Effector memory CD8-positive, alpha-beta T cell (primary cell): ENCODE results near the gene SRPK2.
"Not testable (repeated sequence)": the region's sequence is repeated elsewhere in the genome, so short reads cannot be mapped to it uniquely, and the experiment has no call there.

ENCODE experiments used
- ATAC-seq: fragments of 150-1000 bp; cut with Tn5 transposase; replicated peaks from 2 replicates; pipeline ENCODE4 v1.10.0; 2021; ENCODE audit warnings: mild to moderate bottlenecking, moderate library complexity
- DNase-seq, 3 experiments: peaks; one replicate each; pipeline ENCODE4 v3.0.0; 2021
- H3K27ac Mint-ChIP-seq, 2 donors: one replicate each; pipeline ENCODE4 v1.8.0; 2022; ENCODE audit warnings: mild to moderate bottlenecking in 2 of 2, mixed read lengths in 2 of 2, moderate library complexity in 2 of 2
- H3K27me3 Mint-ChIP-seq, 2 donors: one replicate each; pipeline ENCODE4 v1.8.0; 2022; ENCODE audit warnings: mixed read lengths in 2 of 2
- H3K36me3 Mint-ChIP-seq: one replicate; pipeline ENCODE4 v1.8.0; 2022; ENCODE audit warnings: mild to moderate bottlenecking, moderate library complexity, mixed read lengths; ENCODE audit not compliant: insufficient read depth
- H3K4me1 Mint-ChIP-seq, 2 donors: one replicate each; pipeline ENCODE4 v1.8.0; 2022; ENCODE audit warnings: low read depth in 2 of 2, mixed read lengths in 2 of 2
- H3K4me3 Mint-ChIP-seq, 2 donors: one replicate each; pipeline ENCODE4 v1.8.0; 2022; ENCODE audit warnings: mild to moderate bottlenecking in 2 of 2, mixed read lengths in 2 of 2, moderate library complexity in 2 of 2
- H3K9me3 Mint-ChIP-seq, 2 donors: one replicate each; pipeline ENCODE4 v1.8.0; 2022; ENCODE audit warnings: mixed read lengths in 2 of 2

Gene SRPK2

GRCh38 chr7:105320896-105321295 is 67.8 kb downstream of the SRPK2 start:
- ATAC-seq (no peak), DNase-seq (no peak)
- H3K36me3 Mint-ChIP-seq: peaks cover 6% of the 10 kb centered on the region
- peaks cover 16 to 56% of the 10 kb centered on the region in 2 donors for H3K4me1 Mint-ChIP-seq
- H3K9me3 Mint-ChIP-seq: no peaks in the 10 kb centered on the region
- H3K4me3 Mint-ChIP-seq: no peak overlapping the region
- H3K27ac Mint-ChIP-seq: no peak overlapping the region
- no peaks in the 10 kb centered on the region for H3K27me3 Mint-ChIP-seq

GRCh38 chr7:105319578-105319977 is 69.1 kb downstream of the SRPK2 start:
- no peak overlapping the region for H3K27ac Mint-ChIP-seq

GRCh38 chr7:105316578-105317344 is 72.0 kb downstream of the SRPK2 start:
- H3K4me1 Mint-ChIP-seq: peaks cover 12 to 53% of the 10 kb centered on the region in 2 donors

More at GRCh38 chr7:105319578-105319977, 69.1 kb downstream of the SRPK2 start:
- Mint-ChIP-seq H3K4me1 (peaks cover 14 to 64% of the 10 kb centered on the region in 2 donors), H3K27me3 (no peaks in the 10 kb centered on the region), H3K4me3 (no peak overlapping the region), H3K9me3 (no peaks in the 10 kb centered on the region), H3K36me3 (peaks cover 3% of the 10 kb centered on the region)
- ATAC-seq (no peak), DNase-seq (no peak)

GRCh38 chr7:105315357-105315756 is 73.4 kb downstream of the SRPK2 start:
- Mint-ChIP-seq H3K4me1 (peaks cover 10 to 47% of the 10 kb centered on the region in 2 donors), H3K27me3 (no peaks in the 10 kb centered on the region), H3K27ac (peak overlapping the region in 1 of 2 donors; percentile 38), H3K36me3 (peaks cover 6% of the 10 kb centered on the region), H3K4me3 (no peak overlapping the region), H3K9me3 (no peaks in the 10 kb centered on the region)
- DNase-seq (no peak), ATAC-seq (no peak)

More at GRCh38 chr7:105316578-105317344, 72.0 kb downstream of the SRPK2 start:
- no peak for DNase-seq
- Mint-ChIP-seq H3K4me3 (no peak overlapping the region), H3K9me3 (no peaks in the 10 kb centered on the region), H3K27me3 (no peaks in the 10 kb centered on the region), H3K27ac (peak overlapping the region in 1 of 2 donors; percentile 23), H3K36me3 (peaks cover 6% of the 10 kb centered on the region)
- no peak for ATAC-seq

GRCh38 chr7:105309235-105310169 is 79.2 kb downstream of the SRPK2 start:
- Mint-ChIP-seq H3K9me3 (no peaks in the 10 kb centered on the region), H3K27me3 (no peaks in the 10 kb centered on the region), H3K4me1 (peaks cover 29 to 54% of the 10 kb centered on the region in 2 donors), H3K36me3 (peaks cover 3% of the 10 kb centered on the region), H3K4me3 (peak overlapping the region; percentile 3 to 35), H3K27ac (peak overlapping the region in 1 of 2 donors; percentile 1)
- ATAC-seq (peak; percentile 70), DNase-seq (no peak)

GRCh38 chr7:105307163-105307672 is 81.5 kb downstream of the SRPK2 start:
- no peak for ATAC-seq
- Mint-ChIP-seq H3K27me3 (no peaks in the 10 kb centered on the region), H3K36me3 (no peaks in the 10 kb centered on the region), H3K27ac (peak overlapping the region in 1 of 2 donors; percentile 39), H3K4me3 (no peak overlapping the region), H3K9me3 (no peaks in the 10 kb centered on the region), H3K4me1 (peaks cover 34 to 64% of the 10 kb centered on the region in 2 donors)
- DNase-seq: no peak

GRCh38 chr7:105306298-105306748 is 82.4 kb downstream of the SRPK2 start:
- no peaks in the 10 kb centered on the region for H3K9me3 Mint-ChIP-seq
- no peaks in the 10 kb centered on the region for H3K27me3 Mint-ChIP-seq
- H3K4me3 Mint-ChIP-seq: no peak overlapping the region
- no peak for DNase-seq
- no peak for ATAC-seq
- peak overlapping the region in 1 of 2 donors; percentile 39 for H3K27ac Mint-ChIP-seq
- no peaks in the 10 kb centered on the region for H3K36me3 Mint-ChIP-seq
- H3K4me1 Mint-ChIP-seq: peaks cover 37 to 65% of the 10 kb centered on the region in 2 donors

- Mint-ChIP-seq H3K27ac (no peak overlapping the region), H3K27me3 (no peaks in the 10 kb centered on the region), H3K36me3 (peaks cover 3% of the 10 kb centered on the region), H3K4me1 (peaks cover 37 to 67% of the 10 kb centered on the region in 2 donors), H3K9me3 (no peaks in the 10 kb centered on the region), H3K4me3 (no peak overlapping the region)
- DNase-seq (no peak), ATAC-seq (no peak)
Measured at GRCh38 chr7:105305633-105306032, 83.1 kb downstream of the SRPK2 start.

GRCh38 chr7:105304040-105304895 is 84.5 kb downstream of the SRPK2 start:
- peak overlapping the region in 1 of 2 donors; percentile 35 for H3K27ac Mint-ChIP-seq
- peaks cover 33 to 70% of the 10 kb centered on the region in 2 donors for H3K4me1 Mint-ChIP-seq
- H3K4me3 Mint-ChIP-seq: peak overlapping the region in 1 of 2 donors; percentile 47
- H3K9me3 Mint-ChIP-seq: no peaks in the 10 kb centered on the region
- peaks cover 6% of the 10 kb centered on the region for H3K36me3 Mint-ChIP-seq
- ATAC-seq: peak; percentile 41
- no peak for DNase-seq
- H3K27me3 Mint-ChIP-seq: no peaks in the 10 kb centered on the region

GRCh38 chr7:105300587-105300986 is 88.1 kb downstream of the SRPK2 start:
- H3K9me3 Mint-ChIP-seq, H3K27me3 Mint-ChIP-seq, H3K36me3 Mint-ChIP-seq, ATAC-seq: not testable (repeated sequence)
- peak overlapping the region in 1 of 2 donors; percentile 74 for H3K27ac Mint-ChIP-seq
- peak overlapping the region; percentile 23 to 51 for H3K4me3 Mint-ChIP-seq
- peak in 2 of 3 experiments; percentile 4 to 7 for DNase-seq
- H3K4me1 Mint-ChIP-seq: peaks cover 43 to 66% of the 10 kb centered on the region in 2 donors

- H3K9me3 Mint-ChIP-seq: no peaks in the 10 kb centered on the region
- ATAC-seq (peak; percentile 81), DNase-seq (no peak)
- H3K36me3 Mint-ChIP-seq: peaks cover 6% of the 10 kb centered on the region
- peak overlapping the region; percentile 66 to 67 for H3K27ac Mint-ChIP-seq
- H3K4me1 Mint-ChIP-seq: peaks cover 37 to 52% of the 10 kb centered on the region in 2 donors
- H3K4me3 Mint-ChIP-seq: peak overlapping the region; percentile 57 to 67
- no peaks in the 10 kb centered on the region for H3K27me3 Mint-ChIP-seq
Measured at GRCh38 chr7:105298439-105298894, 90.3 kb downstream of the SRPK2 start.

GRCh38 chr7:105297985-105298384 is 90.7 kb downstream of the SRPK2 start:
- peak overlapping the region; percentile 66 to 67 for H3K27ac Mint-ChIP-seq
- peaks cover 6% of the 10 kb centered on the region for H3K36me3 Mint-ChIP-seq
- peaks cover 37 to 52% of the 10 kb centered on the region in 2 donors for H3K4me1 Mint-ChIP-seq
- no peaks in the 10 kb centered on the region for H3K27me3 Mint-ChIP-seq
- ATAC-seq (peak; percentile 35), DNase-seq (no peak)
- no peaks in the 10 kb centered on the region for H3K9me3 Mint-ChIP-seq
- peak overlapping the region; percentile 57 to 67 for H3K4me3 Mint-ChIP-seq
